Liver (tissue), 9 donors: Measurements from ENCODE around the gene MPRIP. TPM values are rescaled to one million over a fixed set of nuclear protein-coding genes. Genes with fewer than 3 reads are reported as not detected.

Experiments
- DNase-seq: peaks from one replicate; pipeline ENCODE4 v3.0.0-alpha.2; 2017; ENCODE audit warnings: low spot score
- H3K27ac ChIP-seq, 2 donors: one replicate each; pipeline ENCODE4 v1.7.0; 2013; ENCODE audit warnings: inconsistent platforms in 2 of 2, low read length in 2 of 2, control low read depth in 1 of 2, low read depth in 1 of 2, mild to moderate bottlenecking in 1 of 2
- H3K27me3 ChIP-seq, 4 donors: one replicate each; pipeline versions ENCODE4 v1.6.1 to v1.7.0; 2013; ENCODE audit warnings: low read length in 3 of 4, inconsistent platforms in 1 of 4, mild to moderate bottlenecking in 1 of 4, moderate library complexity in 1 of 4; ENCODE audit not compliant: control insufficient read depth in 4 of 4, insufficient read depth in 4 of 4
- H3K36me3 ChIP-seq, 4 donors: one replicate each; pipeline versions ENCODE4 v1.6.1 to v1.7.0; 2013; ENCODE audit warnings: low read length in 3 of 4, mild to moderate bottlenecking in 3 of 4, low read depth in 1 of 4, moderate library complexity in 1 of 4; ENCODE audit not compliant: control insufficient read depth in 4 of 4, insufficient read depth in 3 of 4
- H3K4me1 ChIP-seq, 4 donors: one replicate each; pipeline versions ENCODE4 v1.6.1 to v1.7.0; 2013; ENCODE audit warnings: low read length in 3 of 4, mild to moderate bottlenecking in 3 of 4, moderate library complexity in 1 of 4; ENCODE audit not compliant: control insufficient read depth in 4 of 4, insufficient read depth in 4 of 4
- H3K4me3 ChIP-seq, 3 donors: one replicate each; pipeline versions ENCODE4 v1.6.1 to v1.7.0; 2013; ENCODE audit warnings: low read length in 3 of 3, control low read depth in 1 of 3, low read depth in 1 of 3, mild to moderate bottlenecking in 1 of 3
- H3K9ac ChIP-seq, 2 donors: one replicate each; pipeline ENCODE4 v1.7.0; 2013; ENCODE audit warnings: low read length in 2 of 2, mild to moderate bottlenecking in 2 of 2, moderate library complexity in 2 of 2, control low read depth in 1 of 2, low read depth in 1 of 2
- H3K9me3 ChIP-seq, 4 donors: one replicate each; pipeline versions ENCODE4 v1.6.1 to v1.7.0; 2013; ENCODE audit warnings: low read length in 3 of 4; ENCODE audit not compliant: control insufficient read depth in 4 of 4
- EGR1 ChIP-seq, 2 donors: IDR thresholded peaks; 2 replicates each; pipeline ENCODE4 v1.6.1; 2016 to 2018; ENCODE audit warnings: antibody characterized with exemption in 2 of 2, low read depth in 2 of 2
- FOXA2 ChIP-seq: IDR thresholded peaks from 2 replicates; pipeline ENCODE4 v1.6.1; 2016; ENCODE audit warnings: antibody characterized with exemption
- GABPA ChIP-seq, 2 donors: IDR thresholded peaks in 1 of 2; conservative IDR thresholded peaks in 1 of 2; 2 replicates each; pipeline ENCODE4 v1.6.1; 2016; ENCODE audit warnings: antibody characterized with exemption in 2 of 2, mild to moderate bottlenecking in 1 of 2, moderate library complexity in 1 of 2
- HNF4A ChIP-seq, 2 donors: conservative IDR thresholded peaks; 2 replicates each; pipeline ENCODE4 v1.6.1; 2016; ENCODE audit warnings: antibody characterized with exemption in 2 of 2, mild to moderate bottlenecking in 2 of 2
- JUND ChIP-seq, 2 donors: IDR thresholded peaks; 2 replicates each; pipeline ENCODE4 v1.6.1; 2016; ENCODE audit warnings: antibody characterized with exemption in 2 of 2
- NR2F2 ChIP-seq: IDR thresholded peaks from 2 replicates; pipeline ENCODE4 v1.6.1; 2016; ENCODE audit warnings: antibody characterized with exemption
- RAD21 ChIP-seq, 2 donors: IDR thresholded peaks; 2 replicates each; pipeline ENCODE4 v1.6.1; 2016; ENCODE audit warnings: antibody characterized with exemption in 2 of 2, mild to moderate bottlenecking in 2 of 2
- RXRA ChIP-seq, 2 donors: IDR thresholded peaks; 2 replicates each; pipeline ENCODE4 v1.6.1; 2017 to 2018; ENCODE audit warnings: antibody characterized with exemption in 2 of 2, mild to moderate bottlenecking in 1 of 2
- SP1 ChIP-seq: IDR thresholded peaks from 2 replicates; pipeline ENCODE4 v1.6.1; 2018; ENCODE audit warnings: antibody characterized with exemption, mild to moderate bottlenecking
- YY1 ChIP-seq: IDR thresholded peaks from 2 replicates; pipeline ENCODE4 v1.6.1; 2016; ENCODE audit warnings: antibody characterized with exemption, mild to moderate bottlenecking
- WGBS: extraction: QIAGEN DNeasy Blood & Tissue Kit; methylation state at CpG from one replicate; pipeline ENCODE4 v1.1.7; 2013; 5-methylcytosine and 5-hydroxymethylcytosine counted together
- polyA plus RNA-seq, 2 donors: library from polyadenylated mRNA; stranded (reverse) in 1 of 2; unstranded in 1 of 2; fragments of 200-250 nt in 1 of 2; fragments of >200 nt in 1 of 2; fragmentation: Nextera tagmentation in 1 of 2; extraction: Ambion mirVana in 1 of 2; gene quantifications; one replicate each; pipeline versions ENCODE4 v1.2.1 to v1.2.3, GENCODE V29; 2013 to 2015
- total RNA-seq, 2 donors: library from RNA; depleted of rRNA; stranded (reverse); fragments of >200 nt; gene quantifications; one replicate each; pipeline ENCODE4 v1.2.3, GENCODE V29; 2014
- TF ChIP-seq, protein P1 (sequence below): fragments of 150-350 bp; IDR thresholded peaks from 2 replicates; pipeline ENCODE4 v1.5.1; 2017; ENCODE audit warnings: improper control_type of control experiment, low read depth, low read length; ENCODE audit not compliant: missing input control
- TF ChIP-seq, protein P2 (sequence below): IDR thresholded peaks from 2 replicates; pipeline ENCODE4 v1.6.1; 2016; ENCODE audit warnings: antibody characterized with exemption
- TF ChIP-seq, protein P3 (sequence below): IDR thresholded peaks from 2 replicates; pipeline ENCODE4 v1.6.1; 2016; ENCODE audit warnings: antibody characterized with exemption
- TF ChIP-seq, protein P4 (sequence below): IDR thresholded peaks from 2 replicates; pipeline ENCODE4 v1.6.1; 2016; ENCODE audit warnings: antibody characterized with exemption
- TF ChIP-seq, protein P5 (sequence below): IDR thresholded peaks from 2 replicates; pipeline ENCODE4 v1.6.1; 2016; ENCODE audit warnings: antibody characterized with exemption, mild to moderate bottlenecking
- donor health status: healthy.
- donor health status: healthy.
- donor health status: healthy.
- donor health status: healthy.
- donor health status: healthy.

MPRIP gene
- total and polyA plus RNA-seq, 4 donors: 21.2 to 61.9 (median 34.7) TPM

DNA sequence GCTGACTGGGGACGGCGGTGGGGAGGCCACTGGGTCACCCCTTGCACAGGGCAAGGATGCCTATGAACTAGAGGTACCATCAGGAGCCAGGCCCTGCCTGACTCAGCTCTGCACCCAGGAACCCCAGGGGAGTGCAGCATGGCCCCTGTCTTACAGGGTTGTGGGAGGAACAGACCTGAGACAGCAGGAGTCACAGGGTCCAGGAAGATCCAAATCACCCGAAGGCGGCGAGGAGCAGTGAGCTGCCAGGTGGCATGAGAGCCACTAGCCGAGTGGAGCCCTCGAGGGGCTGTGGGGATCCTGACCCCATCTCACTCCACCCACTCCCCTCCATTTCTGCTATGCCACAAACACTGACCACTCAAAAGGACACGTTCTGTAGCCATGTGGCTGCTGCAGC, 133.1 kb downstream of the MPRIP start:
- Histone ChIP-seq H3K4me1 (no peaks in the 10 kb centered on the region), H3K9me3 (no peaks in the 10 kb centered on the region), H3K27ac (no peak overlapping the region), H3K9ac (no peak overlapping the region), H3K27me3 (no peaks in the 10 kb centered on the region), H3K36me3 (peaks cover 18 to 88% (median 56%) of the 10 kb centered on the region in 4 donors), H3K4me3 (no peak overlapping the region)
- WGBS: 94% methylated on average over 8 of the region's 8 CpGs
- TF ChIP-seq JUND (IDR thresholded peaks at IDR 0.05) (no peak), SP1 (no peak), YY1 (no peak), EGR1 (IDR thresholded peaks at IDR 0.05; ENCODE audit: low read depth in 2 of 2) (no peak), GABPA (IDR thresholded peaks at IDR 0.05 in 1 of 2, conservative IDR thresholded peaks at IDR 0.05 in 1 of 2) (no peak), RAD21 (IDR thresholded peaks at IDR 0.05) (no peak), NR2F2 (no peak), RXRA (IDR thresholded peaks at IDR 0.05) (no peak), FOXA2 (no peak)
- TF ChIP-seq, protein P1, sequence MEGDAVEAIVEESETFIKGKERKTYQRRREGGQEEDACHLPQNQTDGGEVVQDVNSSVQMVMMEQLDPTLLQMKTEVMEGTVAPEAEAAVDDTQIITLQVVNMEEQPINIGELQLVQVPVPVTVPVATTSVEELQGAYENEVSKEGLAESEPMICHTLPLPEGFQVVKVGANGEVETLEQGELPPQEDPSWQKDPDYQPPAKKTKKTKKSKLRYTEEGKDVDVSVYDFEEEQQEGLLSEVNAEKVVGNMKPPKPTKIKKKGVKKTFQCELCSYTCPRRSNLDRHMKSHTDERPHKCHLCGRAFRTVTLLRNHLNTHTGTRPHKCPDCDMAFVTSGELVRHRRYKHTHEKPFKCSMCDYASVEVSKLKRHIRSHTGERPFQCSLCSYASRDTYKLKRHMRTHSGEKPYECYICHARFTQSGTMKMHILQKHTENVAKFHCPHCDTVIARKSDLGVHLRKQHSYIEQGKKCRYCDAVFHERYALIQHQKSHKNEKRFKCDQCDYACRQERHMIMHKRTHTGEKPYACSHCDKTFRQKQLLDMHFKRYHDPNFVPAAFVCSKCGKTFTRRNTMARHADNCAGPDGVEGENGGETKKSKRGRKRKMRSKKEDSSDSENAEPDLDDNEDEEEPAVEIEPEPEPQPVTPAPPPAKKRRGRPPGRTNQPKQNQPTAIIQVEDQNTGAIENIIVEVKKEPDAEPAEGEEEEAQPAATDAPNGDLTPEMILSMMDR: no peak
- TF ChIP-seq, protein P2, sequence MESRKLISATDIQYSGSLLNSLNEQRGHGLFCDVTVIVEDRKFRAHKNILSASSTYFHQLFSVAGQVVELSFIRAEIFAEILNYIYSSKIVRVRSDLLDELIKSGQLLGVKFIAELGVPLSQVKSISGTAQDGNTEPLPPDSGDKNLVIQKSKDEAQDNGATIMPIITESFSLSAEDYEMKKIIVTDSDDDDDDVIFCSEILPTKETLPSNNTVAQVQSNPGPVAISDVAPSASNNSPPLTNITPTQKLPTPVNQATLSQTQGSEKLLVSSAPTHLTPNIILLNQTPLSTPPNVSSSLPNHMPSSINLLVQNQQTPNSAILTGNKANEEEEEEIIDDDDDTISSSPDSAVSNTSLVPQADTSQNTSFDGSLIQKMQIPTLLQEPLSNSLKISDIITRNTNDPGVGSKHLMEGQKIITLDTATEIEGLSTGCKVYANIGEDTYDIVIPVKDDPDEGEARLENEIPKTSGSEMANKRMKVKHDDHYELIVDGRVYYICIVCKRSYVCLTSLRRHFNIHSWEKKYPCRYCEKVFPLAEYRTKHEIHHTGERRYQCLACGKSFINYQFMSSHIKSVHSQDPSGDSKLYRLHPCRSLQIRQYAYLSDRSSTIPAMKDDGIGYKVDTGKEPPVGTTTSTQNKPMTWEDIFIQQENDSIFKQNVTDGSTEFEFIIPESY: no peak
- TF ChIP-seq, protein P3, sequence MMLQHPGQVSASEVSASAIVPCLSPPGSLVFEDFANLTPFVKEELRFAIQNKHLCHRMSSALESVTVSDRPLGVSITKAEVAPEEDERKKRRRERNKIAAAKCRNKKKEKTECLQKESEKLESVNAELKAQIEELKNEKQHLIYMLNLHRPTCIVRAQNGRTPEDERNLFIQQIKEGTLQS: no peak
- TF ChIP-seq, protein P4, sequence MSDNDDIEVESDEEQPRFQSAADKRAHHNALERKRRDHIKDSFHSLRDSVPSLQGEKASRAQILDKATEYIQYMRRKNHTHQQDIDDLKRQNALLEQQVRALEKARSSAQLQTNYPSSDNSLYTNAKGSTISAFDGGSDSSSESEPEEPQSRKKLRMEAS: no peak
- no peak for DNase-seq

DNA sequence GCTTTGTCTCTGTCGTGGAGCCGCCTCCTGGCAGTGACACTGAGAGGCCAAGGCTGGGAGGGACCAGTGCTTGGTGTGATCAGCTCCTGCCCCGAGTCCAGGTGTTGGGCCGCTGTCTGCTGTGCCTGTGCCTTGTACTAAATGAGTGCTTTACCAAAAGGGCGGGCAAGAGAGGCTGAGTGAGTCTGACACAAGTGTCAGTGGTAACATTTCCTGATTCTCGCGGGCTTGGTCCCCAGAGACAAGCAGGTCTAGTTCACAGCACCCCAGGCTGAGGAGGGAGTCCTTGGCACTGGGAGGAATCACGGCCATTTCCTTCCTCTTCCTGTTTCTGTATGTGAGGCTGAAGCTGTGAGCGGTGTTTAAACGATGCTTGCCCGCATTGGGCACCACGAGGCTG, 133.7 kb downstream of the MPRIP start:
- Histone ChIP-seq H3K4me1 (no peaks in the 10 kb centered on the region), H3K4me3 (no peak overlapping the region), H3K27ac (no peak overlapping the region), H3K9ac (no peak overlapping the region), H3K27me3 (no peaks in the 10 kb centered on the region), H3K36me3 (peaks cover 24 to 93% (median 59%) of the 10 kb centered on the region in 4 donors), H3K9me3 (no peaks in the 10 kb centered on the region)
- 82% methylated on average over 12 of the region's 12 CpGs for WGBS
- DNase-seq: no peak
- TF ChIP-seq, protein P3: no peak
- TF ChIP-seq, protein P5, sequence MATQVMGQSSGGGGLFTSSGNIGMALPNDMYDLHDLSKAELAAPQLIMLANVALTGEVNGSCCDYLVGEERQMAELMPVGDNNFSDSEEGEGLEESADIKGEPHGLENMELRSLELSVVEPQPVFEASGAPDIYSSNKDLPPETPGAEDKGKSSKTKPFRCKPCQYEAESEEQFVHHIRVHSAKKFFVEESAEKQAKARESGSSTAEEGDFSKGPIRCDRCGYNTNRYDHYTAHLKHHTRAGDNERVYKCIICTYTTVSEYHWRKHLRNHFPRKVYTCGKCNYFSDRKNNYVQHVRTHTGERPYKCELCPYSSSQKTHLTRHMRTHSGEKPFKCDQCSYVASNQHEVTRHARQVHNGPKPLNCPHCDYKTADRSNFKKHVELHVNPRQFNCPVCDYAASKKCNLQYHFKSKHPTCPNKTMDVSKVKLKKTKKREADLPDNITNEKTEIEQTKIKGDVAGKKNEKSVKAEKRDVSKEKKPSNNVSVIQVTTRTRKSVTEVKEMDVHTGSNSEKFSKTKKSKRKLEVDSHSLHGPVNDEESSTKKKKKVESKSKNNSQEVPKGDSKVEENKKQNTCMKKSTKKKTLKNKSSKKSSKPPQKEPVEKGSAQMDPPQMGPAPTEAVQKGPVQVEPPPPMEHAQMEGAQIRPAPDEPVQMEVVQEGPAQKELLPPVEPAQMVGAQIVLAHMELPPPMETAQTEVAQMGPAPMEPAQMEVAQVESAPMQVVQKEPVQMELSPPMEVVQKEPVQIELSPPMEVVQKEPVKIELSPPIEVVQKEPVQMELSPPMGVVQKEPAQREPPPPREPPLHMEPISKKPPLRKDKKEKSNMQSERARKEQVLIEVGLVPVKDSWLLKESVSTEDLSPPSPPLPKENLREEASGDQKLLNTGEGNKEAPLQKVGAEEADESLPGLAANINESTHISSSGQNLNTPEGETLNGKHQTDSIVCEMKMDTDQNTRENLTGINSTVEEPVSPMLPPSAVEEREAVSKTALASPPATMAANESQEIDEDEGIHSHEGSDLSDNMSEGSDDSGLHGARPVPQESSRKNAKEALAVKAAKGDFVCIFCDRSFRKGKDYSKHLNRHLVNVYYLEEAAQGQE: no peak
- TF ChIP-seq HNF4A (conservative IDR thresholded peaks at IDR 0.05) (no peak), RAD21 (IDR thresholded peaks at IDR 0.05) (no peak), GABPA (IDR thresholded peaks at IDR 0.05 in 1 of 2, conservative IDR thresholded peaks at IDR 0.05 in 1 of 2) (no peak), YY1 (no peak), FOXA2 (no peak), NR2F2 (no peak)
- TF ChIP-seq, protein P1: no peak
